Nephron progenitor cell (in vitro differentiated cells): ENCODE results near the gene SLC12A5.
A peak's percentile ranks its signal among the peaks of the same experiment; 100 is the strongest.

Experiments
- DNase-seq: peaks from one replicate; pipeline ENCODE4 v3.0.0; 2021
- H3K27ac Mint-ChIP-seq: 2 replicates; pipeline ENCODE4 v1.8.0; 2021; ENCODE audit warnings: mild to moderate bottlenecking, moderate library complexity, mixed read lengths
- H3K27me3 Mint-ChIP-seq: 2 replicates; pipeline ENCODE4 v1.8.0; 2021; ENCODE audit warnings: mild to moderate bottlenecking, low read depth, mixed read lengths; ENCODE audit not compliant: poor library complexity
- H3K36me3 Mint-ChIP-seq: 2 replicates; pipeline ENCODE4 v1.8.0; 2021; ENCODE audit warnings: low read depth, mixed read lengths
- H3K4me1 Mint-ChIP-seq: 2 replicates; pipeline ENCODE4 v1.8.0; 2021; ENCODE audit warnings: mixed read lengths
- H3K4me3 Mint-ChIP-seq: 2 replicates; pipeline ENCODE4 v1.8.0; 2021; ENCODE audit warnings: mild to moderate bottlenecking, moderate library complexity, mixed read lengths
- H3K9me3 Mint-ChIP-seq: 2 replicates; pipeline ENCODE4 v1.8.0; 2021; ENCODE audit warnings: mild to moderate bottlenecking, moderate library complexity, mixed read lengths
- TF ChIP-seq, protein P1 (sequence below): fragments of 200-600 bp; sonication (generic); IDR thresholded peaks from 2 replicates; pipeline ENCODE4 v1.5.0; 2021; ENCODE audit warnings: antibody characterized with exemption

SLC12A5 gene

DNA sequence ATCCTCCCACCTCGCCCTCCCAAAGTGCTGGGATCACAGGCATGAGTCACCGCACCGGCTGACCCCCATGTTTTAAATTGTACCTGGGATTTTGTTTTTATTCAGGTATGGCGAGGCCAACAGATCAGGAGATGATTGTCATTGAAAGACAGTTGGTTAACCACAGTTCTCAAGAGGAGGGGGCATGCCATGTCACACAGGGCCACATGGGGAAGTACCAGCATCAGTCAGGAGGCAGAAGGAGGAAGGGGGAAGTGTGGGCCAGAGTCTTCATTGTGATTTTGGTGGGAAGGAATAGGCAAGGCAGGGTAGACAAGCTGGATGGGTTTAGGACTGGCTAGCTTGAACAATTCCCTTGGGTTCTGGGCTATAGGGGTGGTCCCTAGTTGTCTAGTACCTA is 30.3 kb upstream of the SLC12A5 start:
- Mint-ChIP-seq H3K36me3 (no peaks in the 10 kb centered on the region), H3K27me3 (peaks cover 23% of the 10 kb centered on the region), H3K4me3 (no peak overlapping the region), H3K9me3 (no peaks in the 10 kb centered on the region), H3K27ac (no peak overlapping the region), H3K4me1 (peaks cover 40% of the 10 kb centered on the region)
- DNase-seq = no peak
- TF ChIP-seq, protein P1, sequence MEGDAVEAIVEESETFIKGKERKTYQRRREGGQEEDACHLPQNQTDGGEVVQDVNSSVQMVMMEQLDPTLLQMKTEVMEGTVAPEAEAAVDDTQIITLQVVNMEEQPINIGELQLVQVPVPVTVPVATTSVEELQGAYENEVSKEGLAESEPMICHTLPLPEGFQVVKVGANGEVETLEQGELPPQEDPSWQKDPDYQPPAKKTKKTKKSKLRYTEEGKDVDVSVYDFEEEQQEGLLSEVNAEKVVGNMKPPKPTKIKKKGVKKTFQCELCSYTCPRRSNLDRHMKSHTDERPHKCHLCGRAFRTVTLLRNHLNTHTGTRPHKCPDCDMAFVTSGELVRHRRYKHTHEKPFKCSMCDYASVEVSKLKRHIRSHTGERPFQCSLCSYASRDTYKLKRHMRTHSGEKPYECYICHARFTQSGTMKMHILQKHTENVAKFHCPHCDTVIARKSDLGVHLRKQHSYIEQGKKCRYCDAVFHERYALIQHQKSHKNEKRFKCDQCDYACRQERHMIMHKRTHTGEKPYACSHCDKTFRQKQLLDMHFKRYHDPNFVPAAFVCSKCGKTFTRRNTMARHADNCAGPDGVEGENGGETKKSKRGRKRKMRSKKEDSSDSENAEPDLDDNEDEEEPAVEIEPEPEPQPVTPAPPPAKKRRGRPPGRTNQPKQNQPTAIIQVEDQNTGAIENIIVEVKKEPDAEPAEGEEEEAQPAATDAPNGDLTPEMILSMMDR = no peak

DNA sequence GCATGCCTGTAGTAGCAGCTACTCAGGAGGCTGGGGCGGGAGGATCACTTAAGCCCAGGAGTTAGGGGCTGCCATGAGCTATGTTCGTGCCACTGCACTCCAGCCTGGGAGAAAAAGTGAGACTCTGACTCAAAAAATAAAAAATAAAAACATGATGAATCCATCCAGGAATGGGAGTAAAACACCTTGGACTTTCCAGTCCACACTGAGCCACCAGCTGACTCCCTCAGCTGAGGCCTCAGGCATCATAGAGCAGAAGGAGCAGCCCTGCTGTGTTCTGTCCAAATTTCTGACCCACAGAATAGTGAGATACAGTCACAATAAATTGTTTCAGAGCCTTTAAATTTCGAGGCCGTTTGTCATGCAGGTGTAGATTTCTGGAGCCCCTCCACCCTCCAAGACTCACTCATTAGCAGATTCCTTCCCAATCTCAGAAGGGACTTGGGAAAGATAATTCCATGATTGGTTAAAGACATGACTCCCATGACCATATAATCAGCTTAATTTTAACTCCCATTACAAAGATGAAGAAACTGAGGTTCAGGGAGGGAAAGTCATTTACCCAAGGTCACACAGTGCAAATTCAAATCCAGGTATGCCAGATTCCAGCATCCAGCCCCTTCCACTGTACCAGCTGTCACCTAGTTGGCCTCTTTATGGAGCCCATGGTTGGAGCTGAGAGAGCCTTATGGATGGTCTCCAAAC is 29.3 kb upstream of the SLC12A5 start:
- Mint-ChIP-seq H3K4me3 (no peak overlapping the region), H3K27ac (no peak overlapping the region), H3K4me1 (peaks cover 47% of the 10 kb centered on the region), H3K36me3 (no peaks in the 10 kb centered on the region), H3K9me3 (no peaks in the 10 kb centered on the region), H3K27me3 (peaks cover 28% of the 10 kb centered on the region)
- no peak for DNase-seq
- TF ChIP-seq, protein P1 = no peak

DNA sequence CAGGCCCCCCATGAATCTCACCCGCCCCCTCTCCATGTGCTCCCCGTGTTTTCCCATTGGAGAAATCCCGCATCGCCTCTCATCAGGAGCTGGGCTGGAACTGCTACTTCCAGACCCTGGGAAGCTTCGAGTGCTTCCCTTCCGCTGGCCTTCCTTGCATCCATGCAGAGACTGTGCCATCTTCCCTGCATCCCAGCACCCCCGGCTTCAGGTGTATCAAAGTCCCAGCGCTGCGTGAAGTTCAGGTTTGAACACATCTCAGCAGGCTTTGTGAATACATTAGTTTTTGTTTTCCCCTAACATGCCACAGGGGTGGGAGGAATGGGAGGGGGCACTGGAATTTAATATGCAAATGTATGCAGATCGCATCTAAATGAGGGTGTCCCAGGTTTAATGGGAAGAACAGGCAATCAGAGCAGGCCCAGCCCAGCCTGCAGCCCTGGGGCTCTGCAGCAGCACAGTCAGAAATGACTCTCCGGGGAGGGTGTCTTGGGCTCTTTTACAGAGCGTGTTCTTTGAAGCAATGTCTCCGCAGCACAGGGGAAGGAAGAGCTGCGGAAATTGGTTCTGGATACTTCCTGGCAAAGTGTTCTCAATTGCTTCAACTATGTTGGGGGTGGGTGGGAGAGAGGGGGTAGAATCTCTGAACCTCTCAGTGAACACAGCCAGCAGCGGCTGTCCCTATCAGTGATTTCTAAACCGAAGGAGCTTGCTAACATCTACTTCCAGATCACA is 28.6 kb upstream of the SLC12A5 start:
- peaks cover 48% of the 10 kb centered on the region for H3K4me1 Mint-ChIP-seq
- no peaks in the 10 kb centered on the region for H3K9me3 Mint-ChIP-seq
- H3K4me3 Mint-ChIP-seq = no peak overlapping the region
- no peaks in the 10 kb centered on the region for H3K36me3 Mint-ChIP-seq
- peak overlapping the region; percentile 37 for H3K27ac Mint-ChIP-seq
- DNase-seq = no peak
- TF ChIP-seq, protein P1 = no peak
- peaks cover 25% of the 10 kb centered on the region for H3K27me3 Mint-ChIP-seq

DNA sequence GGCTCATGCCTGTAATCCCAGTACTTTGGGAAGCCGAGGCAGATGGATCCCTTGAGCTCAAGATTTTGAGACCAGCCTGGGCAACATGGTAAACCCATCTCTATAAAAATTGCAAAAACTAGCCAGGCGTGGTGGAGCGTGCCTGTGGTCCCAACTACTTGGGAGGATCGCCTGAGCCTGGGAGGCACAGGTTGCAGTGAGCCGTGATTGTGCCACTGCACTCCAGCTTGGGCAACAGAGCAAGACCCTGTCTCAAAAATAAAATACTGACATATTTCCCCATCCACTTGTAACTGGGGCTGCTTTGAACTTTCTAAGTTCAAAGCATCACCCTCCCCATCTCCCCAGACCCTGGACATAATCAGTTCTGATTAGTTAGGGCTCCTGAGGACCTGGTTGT is 27.5 kb upstream of the SLC12A5 start:
- Mint-ChIP-seq H3K27me3 (peaks cover 23% of the 10 kb centered on the region), H3K27ac (no peak overlapping the region), H3K9me3 (no peaks in the 10 kb centered on the region), H3K36me3 (no peaks in the 10 kb centered on the region), H3K4me3 (no peak overlapping the region), H3K4me1 (peaks cover 48% of the 10 kb centered on the region)
- TF ChIP-seq, protein P1 = no peak
- DNase-seq = no peak

DNA sequence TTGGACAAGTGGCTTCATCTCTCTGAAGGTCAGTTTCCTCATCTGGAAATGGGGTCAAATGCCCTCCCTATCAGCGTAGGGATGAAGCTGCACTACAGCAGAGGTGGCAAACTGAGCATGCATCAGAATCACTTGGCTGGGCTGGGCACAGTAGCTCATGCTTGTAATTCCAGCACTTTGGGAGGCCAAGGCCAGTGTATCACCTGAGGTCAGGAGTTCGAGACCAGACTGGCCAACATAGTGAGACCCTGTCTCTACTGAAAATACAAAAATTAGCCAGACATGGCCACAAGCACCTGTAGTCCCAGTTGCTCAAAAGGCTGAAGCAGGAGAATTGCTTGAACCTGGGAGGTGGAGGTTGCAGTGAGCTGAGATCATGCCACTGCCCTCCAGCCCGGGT is 27.0 kb upstream of the SLC12A5 start:
- no peaks in the 10 kb centered on the region for H3K36me3 Mint-ChIP-seq
- no peaks in the 10 kb centered on the region for H3K9me3 Mint-ChIP-seq
- peaks cover 20% of the 10 kb centered on the region for H3K27me3 Mint-ChIP-seq
- no peak for DNase-seq
- no peak overlapping the region for H3K4me3 Mint-ChIP-seq
- TF ChIP-seq, protein P1 = no peak
- H3K27ac Mint-ChIP-seq = no peak overlapping the region
- H3K4me1 Mint-ChIP-seq = peaks cover 48% of the 10 kb centered on the region
